Measurements from ENCODE around the gene PDE10A.
"Not testable (repeated sequence)": the region's sequence is repeated elsewhere in the genome, so short reads cannot be mapped to it uniquely, and the experiment has no call there.

Gene PDE10A

GRCh38 chr6:165624871-165625639, 38.0 kb downstream of the PDE10A start:
- no peak overlapping the region for H3K9ac ChIP-seq (ENCODE audit: low read length)
- no peaks in the 10 kb centered on the region for H3K9me2 ChIP-seq (ENCODE audit: low read depth, low read length)
- no peaks in the 10 kb centered on the region for H3K4me1 ChIP-seq (ENCODE audit: insufficient read depth, low read length, severe bottlenecking)
- H3F3A ChIP-seq (ENCODE audit: insufficient read depth, low read length), result no peaks in the 10 kb centered on the region
- no peaks in the 10 kb centered on the region for H3K27me3 ChIP-seq (ENCODE audit: insufficient read depth, low read length)
- no peak overlapping the region for H2AFZ ChIP-seq (ENCODE audit: low read length)
- no peak for TF ChIP-seq EZH2 (IDR thresholded peaks at IDR 0.05; ENCODE audit: borderline replicate concordance, low read length)
- no peak for TF ChIP-seq CTCF (IDR thresholded peaks at IDR 0.05; ENCODE audit: low read length)
- H3K9me3 ChIP-seq (ENCODE audit: low read length), result no peaks in the 10 kb centered on the region
- no peaks in the 10 kb centered on the region for H3K79me2 ChIP-seq (ENCODE audit: insufficient read depth, low read length)
- no peak overlapping the region for H3K4me2 ChIP-seq (ENCODE audit: low read length)
- no peaks in the 10 kb centered on the region for H4K20me1 ChIP-seq (ENCODE audit: insufficient read depth, low read length)
- no peak overlapping the region for H3K27ac ChIP-seq (ENCODE audit: low read depth, low read length, poor library complexity, severe bottlenecking)
- H3K36me3 ChIP-seq (ENCODE audit: insufficient read depth, low read length), result no peaks in the 10 kb centered on the region
- no peak overlapping the region for H3K4me3 ChIP-seq (ENCODE audit: low read depth, low read length, poor library complexity, severe bottlenecking)

GRCh38 chr6:165621940-165622339, 41.1 kb downstream of the PDE10A start:
- no peaks in the 10 kb centered on the region for H3K36me3 ChIP-seq (ENCODE audit: insufficient read depth, low read length)
- TF ChIP-seq EZH2 (IDR thresholded peaks at IDR 0.05; ENCODE audit: borderline replicate concordance, low read length), result no peak
- no peak for TF ChIP-seq CTCF (IDR thresholded peaks at IDR 0.05; ENCODE audit: low read length)
- no peaks in the 10 kb centered on the region for H3K4me1 ChIP-seq (ENCODE audit: insufficient read depth, low read length, severe bottlenecking)
- no peaks in the 10 kb centered on the region for H3K27me3 ChIP-seq (ENCODE audit: insufficient read depth, low read length)
- H2AFZ ChIP-seq (ENCODE audit: low read length), result no peak overlapping the region
- H3K4me2 ChIP-seq (ENCODE audit: low read length), result no peak overlapping the region
- H3K9ac ChIP-seq (ENCODE audit: low read length), result no peak overlapping the region
- H3K9me3 ChIP-seq (ENCODE audit: low read length), result no peaks in the 10 kb centered on the region
- no peaks in the 10 kb centered on the region for H3K9me2 ChIP-seq (ENCODE audit: low read depth, low read length)
- H3F3A ChIP-seq (ENCODE audit: insufficient read depth, low read length), result no peaks in the 10 kb centered on the region
- no peak overlapping the region for H3K4me3 ChIP-seq (ENCODE audit: low read depth, low read length, poor library complexity, severe bottlenecking)
- H3K27ac ChIP-seq (ENCODE audit: low read depth, low read length, poor library complexity, severe bottlenecking), result no peak overlapping the region
- no peaks in the 10 kb centered on the region for H4K20me1 ChIP-seq (ENCODE audit: insufficient read depth, low read length)
- H3K79me2 ChIP-seq (ENCODE audit: insufficient read depth, low read length), result no peaks in the 10 kb centered on the region

GRCh38 chr6:165618891-165619290, 44.1 kb downstream of the PDE10A start:
- H3K79me2 ChIP-seq (ENCODE audit: insufficient read depth, low read length); H3K9ac ChIP-seq (ENCODE audit: low read length); H3K4me1 ChIP-seq (ENCODE audit: insufficient read depth, low read length, severe bottlenecking); H3K4me2 ChIP-seq (ENCODE audit: low read length); H3K27me3 ChIP-seq (ENCODE audit: insufficient read depth, low read length); H2AFZ ChIP-seq (ENCODE audit: low read length); H3K4me3 ChIP-seq (ENCODE audit: low read depth, low read length, poor library complexity, severe bottlenecking); H3K9me2 ChIP-seq (ENCODE audit: low read depth, low read length); H3K36me3 ChIP-seq (ENCODE audit: insufficient read depth, low read length); H4K20me1 ChIP-seq (ENCODE audit: insufficient read depth, low read length); H3K27ac ChIP-seq (ENCODE audit: low read depth, low read length, poor library complexity, severe bottlenecking); H3F3A ChIP-seq (ENCODE audit: insufficient read depth, low read length); H3K9me3 ChIP-seq (ENCODE audit: low read length): not testable (repeated sequence)

GRCh38 chr6:165618241-165618640, 44.8 kb downstream of the PDE10A start:
- H4K20me1 ChIP-seq (ENCODE audit: insufficient read depth, low read length), result no peaks in the 10 kb centered on the region
- TF ChIP-seq CTCF (IDR thresholded peaks at IDR 0.05; ENCODE audit: low read length) (no peak), EZH2 (IDR thresholded peaks at IDR 0.05; ENCODE audit: borderline replicate concordance, low read length) (no peak)
- H3K27me3 ChIP-seq (ENCODE audit: insufficient read depth, low read length), result no peaks in the 10 kb centered on the region
- no peak overlapping the region for H3K27ac ChIP-seq (ENCODE audit: low read depth, low read length, poor library complexity, severe bottlenecking)
- no peak overlapping the region for H3K4me2 ChIP-seq (ENCODE audit: low read length)
- H3K79me2 ChIP-seq (ENCODE audit: insufficient read depth, low read length), result no peaks in the 10 kb centered on the region
- H3F3A ChIP-seq (ENCODE audit: insufficient read depth, low read length), result no peaks in the 10 kb centered on the region
- no peak overlapping the region for H3K4me3 ChIP-seq (ENCODE audit: low read depth, low read length, poor library complexity, severe bottlenecking)
- no peak overlapping the region for H2AFZ ChIP-seq (ENCODE audit: low read length)
- H3K4me1 ChIP-seq (ENCODE audit: insufficient read depth, low read length, severe bottlenecking), result no peaks in the 10 kb centered on the region
- no peaks in the 10 kb centered on the region for H3K36me3 ChIP-seq (ENCODE audit: insufficient read depth, low read length)
- H3K9me3 ChIP-seq (ENCODE audit: low read length), result no peaks in the 10 kb centered on the region
- H3K9ac ChIP-seq (ENCODE audit: low read length), result no peak overlapping the region
- H3K9me2 ChIP-seq (ENCODE audit: low read depth, low read length), result no peaks in the 10 kb centered on the region

Data from OCI-LY1 (cell line).